Omental fat pad (tissue), 4 donors: ENCODE results near the gene HSD11B1L. TPM values are rescaled to one million over a fixed set of nuclear protein-coding genes. Genes with fewer than 3 reads are reported as not detected.

Source experiments
- ATAC-seq: fragments of 150-250 bp; one replicate; pipeline ENCODE4 v1.9.1; 2016; ENCODE audit warnings: mild to moderate bottlenecking, moderate library complexity; ENCODE audit not compliant: low FRiP score
- DNase-seq: peaks from one replicate; pipeline ENCODE4 v3.0.0-alpha.2; 2019; ENCODE audit warnings: low spot score
- total RNA-seq, 4 donors: library from RNA; depleted of rRNA; stranded (reverse); fragments of >200 nt; gene quantifications; one replicate each; pipeline ENCODE4 v1.1.0, GENCODE V29; 2016
- TF ChIP-seq, protein P1 (sequence below), 3 donors: fragments of 450-650 bp; IDR thresholded peaks; one replicate each; pipeline ENCODE4 v1.5.1; 2016 to 2017; ENCODE audit warnings: antibody characterized with exemption in 3 of 3, mild to moderate bottlenecking in 3 of 3, moderate library complexity in 2 of 3

Gene HSD11B1L
- total RNA-seq, 4 donors from 2014 or later = 4.3 to 9.5 (median 7.8) TPM

- DNase-seq (no peak), ATAC-seq (no peak)
- TF ChIP-seq, protein P1, sequence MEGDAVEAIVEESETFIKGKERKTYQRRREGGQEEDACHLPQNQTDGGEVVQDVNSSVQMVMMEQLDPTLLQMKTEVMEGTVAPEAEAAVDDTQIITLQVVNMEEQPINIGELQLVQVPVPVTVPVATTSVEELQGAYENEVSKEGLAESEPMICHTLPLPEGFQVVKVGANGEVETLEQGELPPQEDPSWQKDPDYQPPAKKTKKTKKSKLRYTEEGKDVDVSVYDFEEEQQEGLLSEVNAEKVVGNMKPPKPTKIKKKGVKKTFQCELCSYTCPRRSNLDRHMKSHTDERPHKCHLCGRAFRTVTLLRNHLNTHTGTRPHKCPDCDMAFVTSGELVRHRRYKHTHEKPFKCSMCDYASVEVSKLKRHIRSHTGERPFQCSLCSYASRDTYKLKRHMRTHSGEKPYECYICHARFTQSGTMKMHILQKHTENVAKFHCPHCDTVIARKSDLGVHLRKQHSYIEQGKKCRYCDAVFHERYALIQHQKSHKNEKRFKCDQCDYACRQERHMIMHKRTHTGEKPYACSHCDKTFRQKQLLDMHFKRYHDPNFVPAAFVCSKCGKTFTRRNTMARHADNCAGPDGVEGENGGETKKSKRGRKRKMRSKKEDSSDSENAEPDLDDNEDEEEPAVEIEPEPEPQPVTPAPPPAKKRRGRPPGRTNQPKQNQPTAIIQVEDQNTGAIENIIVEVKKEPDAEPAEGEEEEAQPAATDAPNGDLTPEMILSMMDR (IDR thresholded peaks at IDR 0.05) = no peak
Observed at GRCh38 chr19:5691822-5692722, 11.2 kb downstream of the HSD11B1L start.

- DNase-seq = no peak
- no peak for ATAC-seq
- TF ChIP-seq, protein P1 (IDR thresholded peaks at IDR 0.05) = no peak
Observed at GRCh38 chr19:5692723-5693194, 11.9 kb downstream of the HSD11B1L start.

DNA sequence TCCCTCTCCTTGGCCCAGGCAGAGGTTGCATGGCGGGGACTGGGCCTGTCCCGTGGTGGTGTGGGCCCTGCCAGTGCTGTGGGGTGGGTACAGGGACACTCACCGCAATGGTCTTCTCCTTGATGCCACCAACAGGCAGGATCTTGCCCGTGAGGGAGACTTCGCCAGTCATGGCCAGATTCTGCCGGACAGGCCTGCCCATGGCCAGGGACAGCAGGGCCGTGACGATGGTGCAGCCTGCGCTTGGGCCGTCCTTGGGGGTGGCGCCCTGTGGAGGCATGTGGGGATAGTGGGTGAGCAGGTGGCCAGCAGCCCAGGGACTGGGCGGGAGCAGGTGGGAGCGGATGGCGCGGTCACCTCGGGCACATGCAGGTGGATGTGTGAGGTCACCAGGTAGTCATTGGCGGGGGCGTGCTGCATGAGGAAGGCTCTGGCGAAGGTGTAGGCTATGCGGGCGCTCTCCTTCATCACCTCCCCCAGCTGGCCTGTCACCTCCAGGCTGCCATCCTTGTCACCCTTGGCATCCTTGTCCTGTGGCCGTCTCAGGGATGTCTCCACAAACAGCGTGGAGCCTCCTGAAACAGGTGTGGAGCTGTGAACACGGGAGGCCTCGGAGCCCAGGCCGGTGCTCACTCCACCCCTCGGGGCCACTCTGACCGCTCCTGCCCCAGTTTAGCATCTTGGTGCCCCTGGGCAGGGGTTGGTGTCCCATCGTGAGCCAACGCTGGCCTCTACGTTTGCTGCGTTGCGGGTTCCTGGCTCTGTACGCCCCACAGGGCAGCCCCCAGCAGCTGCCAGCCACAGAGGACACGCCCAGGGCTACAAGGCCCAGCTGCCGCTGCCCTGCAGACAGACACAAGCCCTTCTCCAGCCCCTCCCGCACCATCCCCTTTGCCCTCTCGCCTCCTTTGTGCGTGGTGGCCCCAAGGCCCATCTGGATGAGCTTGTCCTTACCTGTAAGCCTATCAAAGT, 12.7 kb downstream of the HSD11B1L start:
- TF ChIP-seq, protein P1 (IDR thresholded peaks at IDR 0.05) = no peak
- DNase-seq (no peak), ATAC-seq (no peak)

DNA sequence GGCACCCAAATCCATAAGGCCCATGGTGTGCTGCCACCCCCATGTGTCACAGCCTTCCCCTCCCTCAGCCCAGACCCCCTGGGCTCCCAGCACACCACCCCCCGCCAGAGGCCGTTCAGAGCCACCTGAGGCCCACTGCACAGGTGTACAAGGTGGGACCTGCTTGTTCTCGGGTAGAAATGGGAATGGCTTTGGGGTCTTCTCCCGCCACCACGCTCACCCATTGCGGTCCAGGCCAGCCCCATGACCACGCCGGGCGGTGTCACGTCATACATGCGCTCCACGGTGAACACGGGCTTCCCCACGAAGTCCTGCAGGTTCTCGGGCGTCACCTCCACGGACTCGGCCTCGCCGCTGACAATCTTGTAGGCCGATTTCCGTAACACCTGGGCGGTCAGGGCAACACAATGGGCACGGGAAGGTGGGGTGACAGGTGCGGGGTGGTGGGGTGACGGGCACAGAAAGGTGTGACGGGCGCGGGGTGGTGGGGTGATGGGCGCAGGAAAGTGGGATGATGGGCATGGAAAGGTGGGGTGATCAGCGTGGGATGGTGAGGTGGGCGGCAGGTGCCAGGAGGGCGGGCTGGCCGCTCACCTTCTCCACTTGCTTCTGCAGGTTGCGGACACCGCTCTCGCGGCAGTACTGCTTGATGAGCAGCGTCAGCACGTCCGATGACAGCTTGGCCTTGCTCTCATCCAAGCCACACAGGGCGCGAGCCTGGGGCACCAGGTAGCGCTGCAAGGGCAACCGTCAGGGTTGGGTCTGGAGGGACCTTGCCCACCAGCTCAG, 13.5 kb downstream of the HSD11B1L start:
- TF ChIP-seq, protein P1 (IDR thresholded peaks at IDR 0.05) = no peak
- no peak for DNase-seq
- ATAC-seq = no peak

- TF ChIP-seq, protein P1 (IDR thresholded peaks at IDR 0.05) = no peak
- ATAC-seq (no peak), DNase-seq (no peak)
Observed at GRCh38 chr19:5694956-5695648, 14.3 kb downstream of the HSD11B1L start.
